GM12878 (cell line): ENCODE measurements around the gene C11orf58.

ENCODE experiments used
- ATF3 ChIP-seq: IDR thresholded peaks from 2 replicates; pipeline ENCODE4 v1.6.1; 2011; ENCODE audit warnings: low read depth, mild to moderate bottlenecking, low read length, moderate library complexity, borderline replicate concordance; ENCODE audit errors: extremely low read depth
- BCLAF1 ChIP-seq: fragments of 450-650 bp; IDR thresholded peaks from 2 replicates; pipeline ENCODE4 v1.6.1; 2017; ENCODE audit warnings: antibody characterized with exemption, mild to moderate bottlenecking, moderate library complexity
- CHD2 ChIP-seq: IDR thresholded peaks from 2 replicates; pipeline ENCODE4 v1.6.1; 2011; ENCODE audit warnings: low read depth, low read length, improper control_type of control experiment, borderline replicate concordance
- CTCF ChIP-seq, 3 experiments: IDR thresholded peaks in 2 of 3; conservative IDR thresholded peaks in 1 of 3; 2 replicates each; pipeline ENCODE4 v1.5.1; 2011; ENCODE audit warnings: low read depth in 3 of 3, low read length in 3 of 3, mild to moderate bottlenecking in 3 of 3, control low read depth in 2 of 3, moderate library complexity in 2 of 3, inconsistent platforms in 1 of 3, mixed read lengths in 1 of 3; ENCODE audit not compliant: control insufficient read depth in 2 of 3, insufficient read depth in 1 of 3; ENCODE audit errors: extremely low read depth in 1 of 3
- FOXK2 ChIP-seq: fragments of 450-650 bp; IDR thresholded peaks from 2 replicates; pipeline ENCODE4 v1.6.1; 2017; ENCODE audit warnings: mild to moderate bottlenecking, moderate library complexity
- JUND ChIP-seq: IDR thresholded peaks from 2 replicates; pipeline ENCODE4 v1.6.1; 2012; ENCODE audit warnings: low read depth, mild to moderate bottlenecking, low read length, improper control_type of control experiment, moderate library complexity
- MTA2 ChIP-seq: fragments of 450-650 bp; IDR thresholded peaks from 2 replicates; pipeline ENCODE4 v1.6.1; 2016; ENCODE audit warnings: low read depth, mild to moderate bottlenecking, moderate library complexity
- MTA3 ChIP-seq: IDR thresholded peaks from 2 replicates; pipeline ENCODE4 v1.6.1; 2012; ENCODE audit warnings: low read length, inconsistent platforms, borderline replicate concordance
- NBN ChIP-seq: fragments of 450-650 bp; IDR thresholded peaks from 2 replicates; pipeline ENCODE4 v1.6.1; 2016
- TAF1 ChIP-seq: IDR thresholded peaks from 2 replicates; pipeline ENCODE4 v1.6.1; 2011; ENCODE audit warnings: mild to moderate bottlenecking, low read depth, low read length, borderline replicate concordance
- ZZZ3 ChIP-seq: IDR thresholded peaks from 2 replicates; pipeline ENCODE4 v1.6.1; 2011; ENCODE audit warnings: low read depth; ENCODE audit not compliant: control insufficient read depth, insufficient read length
- TF ChIP-seq, protein P1 (sequence below): IDR thresholded peaks from 2 replicates; pipeline ENCODE4 v1.6.1; 2012; ENCODE audit warnings: low read depth, low read length, improper control_type of control experiment
- TF ChIP-seq, protein P2 (sequence below): IDR thresholded peaks from 2 replicates; pipeline ENCODE4 v1.6.1; 2012; ENCODE audit warnings: low read depth, low read length, improper control_type of control experiment

DNA sequence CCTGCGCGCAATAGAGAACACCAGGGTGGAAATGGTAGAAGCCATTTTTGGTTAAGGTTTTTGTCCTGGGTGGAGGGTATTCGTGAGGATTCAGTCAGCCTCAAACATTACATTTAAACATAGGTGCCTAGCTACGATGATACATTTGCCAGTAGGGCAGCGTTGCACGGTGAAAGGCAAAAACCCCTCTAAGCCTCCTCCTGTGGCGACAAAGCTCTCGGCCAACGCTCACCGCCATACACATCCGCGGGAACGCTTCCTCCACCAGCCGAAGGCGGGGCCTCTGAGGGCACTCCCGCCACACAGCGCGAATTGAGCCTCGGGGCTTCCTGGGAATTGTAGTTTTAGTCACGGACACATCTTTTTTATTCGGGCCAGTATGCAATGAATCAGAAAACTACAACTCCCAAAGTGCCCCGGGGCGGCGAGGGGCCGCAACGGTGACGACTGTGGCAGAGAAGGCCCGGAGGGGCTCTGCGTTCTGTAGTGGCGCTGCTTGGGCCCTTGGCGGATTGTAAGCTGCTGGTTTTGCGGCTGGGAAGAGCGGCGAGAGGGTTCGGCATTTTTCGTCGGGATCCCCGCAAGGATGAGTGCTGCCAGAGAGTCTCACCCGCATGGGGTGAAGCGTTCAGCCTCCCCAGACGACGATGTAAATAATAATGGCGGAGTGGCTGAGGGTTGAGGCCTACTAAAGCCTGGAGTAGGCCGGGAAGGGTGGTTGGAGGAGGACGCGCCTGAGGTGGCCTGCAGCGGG is at the start of gene C11orf58:
- TF ChIP-seq ZZZ3 (no peak), TAF1 (peak; percentile 84), MTA3 (0 out of 2 replicates have a peak, but pooled peaks have one; percentile 31), CTCF (IDR thresholded peaks at IDR 0.05 in 2 of 3, conservative IDR thresholded peaks at IDR 0.05 in 1 of 3; ENCODE audit: control insufficient read depth in 2 of 3, extremely low read depth in 1 of 3, insufficient read depth in 1 of 3, low read depth in 3 of 3, low read length in 3 of 3) (no peak), MTA2 (no peak), BCLAF1 (no peak), ATF3 (peak; percentile 30; the same call in 1 of the 2 replicates), FOXK2 (no peak), NBN (peak; percentile 66; the same call in 1 of the 2 replicates), CHD2 (peak; percentile 78), JUND (no peak)
- TF ChIP-seq, protein P1, sequence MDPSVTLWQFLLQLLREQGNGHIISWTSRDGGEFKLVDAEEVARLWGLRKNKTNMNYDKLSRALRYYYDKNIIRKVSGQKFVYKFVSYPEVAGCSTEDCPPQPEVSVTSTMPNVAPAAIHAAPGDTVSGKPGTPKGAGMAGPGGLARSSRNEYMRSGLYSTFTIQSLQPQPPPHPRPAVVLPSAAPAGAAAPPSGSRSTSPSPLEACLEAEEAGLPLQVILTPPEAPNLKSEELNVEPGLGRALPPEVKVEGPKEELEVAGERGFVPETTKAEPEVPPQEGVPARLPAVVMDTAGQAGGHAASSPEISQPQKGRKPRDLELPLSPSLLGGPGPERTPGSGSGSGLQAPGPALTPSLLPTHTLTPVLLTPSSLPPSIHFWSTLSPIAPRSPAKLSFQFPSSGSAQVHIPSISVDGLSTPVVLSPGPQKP, result no peak
- TF ChIP-seq, protein P2, sequence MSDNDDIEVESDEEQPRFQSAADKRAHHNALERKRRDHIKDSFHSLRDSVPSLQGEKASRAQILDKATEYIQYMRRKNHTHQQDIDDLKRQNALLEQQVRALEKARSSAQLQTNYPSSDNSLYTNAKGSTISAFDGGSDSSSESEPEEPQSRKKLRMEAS, result peak; percentile 14; the same call in 1 of the 2 replicates
